ENCODE measurements around the gene LMTK3. TPM values are rescaled to one million over a fixed set of nuclear protein-coding genes. Genes with fewer than 3 reads are reported as not detected.
A peak's percentile ranks its signal among the peaks of the same experiment; 100 is the strongest.

LMTK3 gene
- total and polyA plus RNA-seq, 2 of the 4 experiments (the other 2 are of a cell fraction): 0.18 to 0.87 TPM

- WGBS, 2 experiments (ENCODE audit: extremely low coverage in 2 of 2, insufficient read length in 1 of 2): 49% methylated on average over 5 of the region's 19 CpGs; no CpG with 5 or more reads in 1 of the 2 experiments
- Histone ChIP-seq H3K79me1 (ENCODE audit: low read depth in 1 of 2, low read length in 2 of 2) (no peaks in the 10 kb centered on the region), H2BK5ac (ENCODE audit: low read depth, low read length, poor library complexity, severe bottlenecking) (no peak overlapping the region), H2AK9ac (replicated peaks; ENCODE audit: low read depth, low read length, poor library complexity) (no peak overlapping the region), H3K9me3 (ENCODE audit: control insufficient read depth, insufficient read depth, low read length) (no peaks in the 10 kb centered on the region), H4K91ac (ENCODE audit: insufficient read depth, low read depth, low read length) (no peak overlapping the region), H3K56ac (ENCODE audit: extremely low read depth, insufficient read depth, low read length) (no peak overlapping the region), H3K4me3 (ENCODE audit: insufficient read depth, low read depth, low read length) (no peak overlapping the region), H3K27ac (ENCODE audit: insufficient read depth, low read length) (no peak overlapping the region), H3K4ac (ENCODE audit: low read depth, low read length) (no peak overlapping the region), H4K20me1 (ENCODE audit: insufficient read depth, low read length) (no peaks in the 10 kb centered on the region), H3K4me1 (ENCODE audit: control insufficient read depth, insufficient read depth, low read length) (no peaks in the 10 kb centered on the region), H3K9me1 (ENCODE audit: insufficient read depth, low read length) (no peaks in the 10 kb centered on the region), H2BK15ac (ENCODE audit: low read depth, low read length) (no peak overlapping the region), H2BK120ac (ENCODE audit: low read depth, low read length) (no peak overlapping the region), H4K5ac (ENCODE audit: low read depth, low read length) (no peak overlapping the region), H3K9ac (ENCODE audit: low read depth, low read length) (no peak overlapping the region), H4K8ac (ENCODE audit: low read depth in 2 of 2, low read length in 2 of 2) (no peak overlapping the region; a peak in 1 of 4 replicates), H2AFZ (replicated peaks; ENCODE audit: low read length, poor library complexity) (no peak overlapping the region), H3K4me2 (ENCODE audit: low read depth, low read length) (no peak overlapping the region), H2BK20ac (ENCODE audit: low read depth, low read length) (no peak overlapping the region), H3K27me3 (ENCODE audit: control insufficient read depth, insufficient read depth, low read length) (peaks cover 21% of the 10 kb centered on the region), H3K36me3 (ENCODE audit: control insufficient read depth, insufficient read depth, low read length) (no peaks in the 10 kb centered on the region), H3K14ac (replicated peaks; ENCODE audit: low read depth, low read length) (no peak overlapping the region), H2AK5ac (ENCODE audit: low read depth, low read length) (no peak overlapping the region; the same call in 1 of the 2 replicates), H3K23ac (ENCODE audit: low read depth, low read length) (peak overlapping the region; percentile 37; the same call in 1 of the 2 replicates), H3K18ac (ENCODE audit: low read depth, low read length) (no peak overlapping the region)
- BruUV-seq (replicated peaks): no TSS peak
- dilution Hi-C loops (cut with HindIII; ENCODE audit: low sequenced_read_pairs, unreplicated experiment): no loop called here
- in situ Hi-C loops (cut with MboI; ENCODE audit: low sequenced_read_pairs): no loop called here
- no peak for DNase-seq
- no peak for ATAC-seq (ENCODE audit: low read depth)
- intact Hi-C loops (cut with micrococcal nuclease): loop anchor here (5.0 kb wide), 1 partner anchor 40 kb away; the partner anchor contains the start of gene SULT2B1
- POLR2A ChIA-PET (ENCODE audit: unreplicated experiment): no interaction called here
- CTCF ChIA-PET: no interaction called here
- peak; percentile 42; the same call in 1 of the 2 replicates for TF ChIP-seq CEBPB (IDR thresholded peaks at IDR 0.05; ENCODE audit: low read depth, low read length)
- no peak for TF ChIP-seq BHLHE40 (IDR thresholded peaks at IDR 0.05; ENCODE audit: low read depth, low read length)
Measured at GRCh38 chr19:48512504-48513288, 1.1 kb upstream of the LMTK3 start.

Measured in IMR-90 (cell line).